ENCODE measurements around the gene CPEB4.

Gene CPEB4

GRCh38 chr5:173902743-173903142 is 14.6 kb downstream of the CPEB4 start:
- in situ Hi-C loops (cut with MboI; ENCODE audit: low sequenced_read_pairs, unreplicated experiment) = no loop called here
- TF ChIP-seq CTCF (IDR thresholded peaks at IDR 0.05; ENCODE audit: borderline replicate concordance, control extremely low read depth, extremely low read depth, insufficient read depth, missing control alignments) = no peak
- DNase-seq (ENCODE audit: low spot score) = no peak

GRCh38 chr5:173903396-173904140 is 15.4 kb downstream of the CPEB4 start:
- TF ChIP-seq CTCF (IDR thresholded peaks at IDR 0.05; ENCODE audit: borderline replicate concordance, control extremely low read depth, extremely low read depth, insufficient read depth, missing control alignments) = no peak
- DNase-seq (ENCODE audit: low spot score) = no peak
- in situ Hi-C loops (cut with MboI; ENCODE audit: low sequenced_read_pairs, unreplicated experiment) = no loop called here

DNA sequence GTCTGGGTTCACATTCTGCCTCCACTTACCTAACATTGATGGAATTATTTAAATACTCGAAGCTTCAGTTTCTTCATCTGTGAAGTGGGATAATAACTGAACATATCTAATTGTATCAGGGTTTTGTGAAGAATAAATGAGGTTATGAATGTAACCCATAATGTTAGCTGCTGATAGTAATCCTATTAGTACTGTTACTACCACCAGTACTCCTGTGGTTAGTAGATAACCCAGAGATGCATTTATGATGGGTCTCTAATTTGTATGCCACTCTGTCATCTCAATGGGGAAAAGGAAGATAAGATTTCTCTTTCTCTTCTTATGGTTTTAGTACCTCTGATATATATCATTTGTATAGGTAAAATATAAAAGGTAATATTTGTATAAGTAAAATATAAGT is 16.0 kb downstream of the CPEB4 start:
- in situ Hi-C loops (cut with MboI; ENCODE audit: low sequenced_read_pairs, unreplicated experiment) = no loop called here
- no peak for TF ChIP-seq CTCF (IDR thresholded peaks at IDR 0.05; ENCODE audit: borderline replicate concordance, control extremely low read depth, extremely low read depth, insufficient read depth, missing control alignments)
- no peak for DNase-seq (ENCODE audit: low spot score)

DNA sequence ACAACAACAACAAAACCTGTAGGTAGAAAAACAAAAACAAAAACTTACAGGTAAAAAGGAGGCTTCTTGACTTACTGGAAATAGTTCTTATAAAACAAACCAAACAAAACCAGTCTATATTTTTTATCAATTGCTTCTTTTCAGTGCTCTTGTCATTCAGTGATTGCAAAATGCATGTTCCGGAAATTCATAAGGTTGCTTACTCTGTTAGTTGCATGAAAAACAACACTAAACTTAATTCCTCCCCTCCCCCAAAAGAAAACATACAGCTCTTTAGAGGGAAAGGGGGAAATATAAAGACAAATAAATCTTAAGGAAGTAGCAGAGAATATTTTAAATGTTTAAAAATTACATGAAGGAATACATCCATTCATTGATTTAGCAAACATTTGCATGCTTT is 19.1 kb downstream of the CPEB4 start:
- DNase-seq (ENCODE audit: low spot score) = no peak
- TF ChIP-seq CTCF (IDR thresholded peaks at IDR 0.05; ENCODE audit: borderline replicate concordance, control extremely low read depth, extremely low read depth, insufficient read depth, missing control alignments) = no peak
- in situ Hi-C loops (cut with MboI; ENCODE audit: low sequenced_read_pairs, unreplicated experiment) = no loop called here

- DNase-seq (ENCODE audit: low spot score) = no peak
- in situ Hi-C loops (cut with MboI; ENCODE audit: low sequenced_read_pairs, unreplicated experiment) = no loop called here
Observed at GRCh38 chr5:173907686-173908371, 19.7 kb downstream of the CPEB4 start.

DNA sequence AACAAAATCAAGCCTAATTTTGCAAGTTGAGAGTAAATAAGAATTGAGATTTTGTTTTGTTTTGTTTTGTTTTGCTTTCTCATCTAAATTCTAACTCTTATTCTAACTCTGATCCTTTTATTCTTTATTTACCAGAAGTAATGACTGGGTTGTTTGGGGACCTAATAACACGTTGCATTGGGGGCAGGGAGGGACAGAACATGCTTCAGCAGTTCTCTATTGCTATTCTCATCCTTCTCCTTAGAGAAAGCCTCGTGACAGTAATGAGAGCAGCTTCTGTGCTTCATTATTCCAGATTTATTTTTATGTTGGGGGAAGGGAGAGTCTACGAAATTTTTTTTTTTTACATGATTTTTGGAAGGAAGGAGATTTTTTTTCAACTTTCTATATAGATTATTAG is 21.1 kb downstream of the CPEB4 start:
- in situ Hi-C loops (cut with MboI; ENCODE audit: low sequenced_read_pairs, unreplicated experiment) = no loop called here
- DNase-seq (ENCODE audit: low spot score) = no peak

More at GRCh38 chr5:173907686-173908371, 19.7 kb downstream of the CPEB4 start:
- no peak for TF ChIP-seq CTCF (IDR thresholded peaks at IDR 0.05; ENCODE audit: borderline replicate concordance, control extremely low read depth, extremely low read depth, insufficient read depth, missing control alignments)

More for the DNA sequence above, 21.1 kb downstream of the CPEB4 start:
- TF ChIP-seq CTCF (IDR thresholded peaks at IDR 0.05; ENCODE audit: borderline replicate concordance, control extremely low read depth, extremely low read depth, insufficient read depth, missing control alignments) = no peak

Measured in GM13976 (cell line).